A549 treated with CORT108297 at 1 μM for 4 hours (cell line): ENCODE data around the gene LRRC37A2. TPM values are rescaled to one million over a fixed set of nuclear protein-coding genes. Genes with fewer than 3 reads are reported as not detected.

Experiments
- total RNA-seq: library from RNA; stranded (reverse); fragments of 200-300 nt; extraction: Qiagen RNA extraction; gene quantifications from 5 replicates; pipeline ENCODE4 v1.2.3, GENCODE V29; 2022

The LRRC37A2 gene
- 2.8 to 3.9 TPM (median 3.4 TPM) in 5 replicates for total RNA-seq

GRCh38 chr17:46512168-46512567 is at the start of gene LRRC37A2:
LRRC37A2 (plus strand) TSS chr17:46512468; CDS start chr17:46512713, 245 bp downstream.

GRCh38 chr17:46579083-46580075 is 67.1 kb downstream of the LRRC37A2 start, which contains the start of gene ARL17A:
ARL17A (minus strand) TSS chr17:46579691; CDS start chr17:46576322, 3,369 bp downstream.

GRCh38 chr17:46590157-46591146 is 78.2 kb downstream of the LRRC37A2 start, which contains the start of gene NSF:
NSF (plus strand) TSS chr17:46590669; CDS start chr17:46590776, 107 bp downstream.

Other genes starting within 250 kb of the LRRC37A2 start
- gene LRRC37A, start 217.3 kb upstream of the LRRC37A2 start, total RNA-seq = 0.51 to 0.95 TPM (median 0.85 TPM) in 5 replicates
- 6.2 to 6.6 TPM (median 6.5 TPM) in 5 replicates for gene ARL17B, start 150.7 kb upstream of the LRRC37A2 start, total RNA-seq
- gene ARL17A, start 67.2 kb downstream of the LRRC37A2 start, total RNA-seq = 3.6 to 5.3 TPM (median 4.6 TPM) in 5 replicates
- gene NSF, start 78.2 kb downstream of the LRRC37A2 start, total RNA-seq = 18.4 to 23.5 TPM (median 21.5 TPM) in 5 replicates